ENCODE data around the gene MKI67. TPM values are rescaled to one million over a fixed set of nuclear protein-coding genes. Genes with fewer than 3 reads are reported as not detected.
"Not testable (repeated sequence)": the region's sequence is repeated elsewhere in the genome, so short reads cannot be mapped to it uniquely, and the experiment has no call there.

The MKI67 gene
- total and polyA plus RNA-seq, 2 donors (not counting 3 experiments of a cell fraction or from before 2014, with no cell fraction given) = 16.2 to 125 TPM

DNA sequence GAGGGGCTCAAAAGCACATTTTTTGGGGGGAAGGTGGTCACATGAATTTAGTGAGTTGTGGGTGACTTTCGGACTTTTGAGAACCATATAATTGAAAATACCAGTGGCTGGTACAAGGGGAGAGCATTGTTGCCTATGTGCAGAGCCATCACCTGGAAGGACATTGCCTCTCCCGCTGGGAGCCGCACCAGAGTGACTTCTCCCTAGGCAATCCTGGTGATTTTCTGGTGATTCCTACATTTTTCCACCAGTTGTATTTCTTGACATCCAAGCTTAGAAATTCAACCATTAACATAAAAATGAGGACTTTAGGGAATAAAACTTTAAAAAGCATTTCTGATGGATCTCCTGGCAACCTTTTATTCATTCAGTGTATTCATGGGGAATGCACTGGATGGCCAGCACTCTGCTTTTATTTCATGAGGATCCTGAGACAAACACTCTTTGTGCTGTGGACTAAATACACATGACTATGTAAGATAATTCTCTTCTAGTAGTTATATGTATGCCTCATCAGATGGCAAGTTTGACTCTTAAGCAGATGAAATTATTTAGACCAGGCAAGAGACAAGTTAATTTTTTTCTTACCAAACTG, 41.8 kb upstream of the MKI67 start:
- H3K79me2 ChIP-seq (ENCODE audit: control insufficient read depth, insufficient read depth, low read length) = no peaks in the 10 kb centered on the region
- no peak overlapping the region for H2AFZ ChIP-seq (ENCODE audit: low read depth, low read length)
- H3K9me3 ChIP-seq (replicated peaks; ENCODE audit: control insufficient read depth, insufficient read depth, low read length) = no peaks in the 10 kb centered on the region
- H3K27me3 ChIP-seq (ENCODE audit: control insufficient read depth in 2 of 2, insufficient read depth in 2 of 2, low read length in 2 of 2) = no peaks in the 10 kb centered on the region
- H3K27ac ChIP-seq (ENCODE audit: insufficient read depth, low read depth, low read length) = no peak overlapping the region
- no peaks in the 10 kb centered on the region for H3K36me3 ChIP-seq (ENCODE audit: control insufficient read depth in 2 of 2, extremely low read depth in 1 of 2, insufficient read depth in 2 of 2, low read length in 2 of 2)
- no peaks in the 10 kb centered on the region for H3K9me1 ChIP-seq (replicated peaks; ENCODE audit: control insufficient read depth, extremely low read depth, insufficient read depth, low read length)
- H3K4me1 ChIP-seq (ENCODE audit: control insufficient read depth, extremely low read depth, insufficient read depth, low read length) = no peaks in the 10 kb centered on the region
- dilution Hi-C loops (cut with MboI; ENCODE audit: extremely low pct_ligation_motif_present, low sequenced_read_pairs) (no loop called here), intact Hi-C loops (cut with micrococcal nuclease) (no loop called here)
- H3K9ac ChIP-seq (replicated peaks; ENCODE audit: extremely low read depth, insufficient read depth, low read length) = no peak overlapping the region
- TF ChIP-seq MYC (IDR thresholded peaks at IDR 0.05; ENCODE audit: low read depth, low read length) (no peak), EZH2 (IDR thresholded peaks at IDR 0.05; ENCODE audit: borderline replicate concordance, low read depth, low read length, severe bottlenecking) (no peak), POLR2A (IDR thresholded peaks at IDR 0.05; ENCODE audit: low read depth, low read length) (no peak), GATA2 (IDR thresholded peaks at IDR 0.05; ENCODE audit: insufficient read depth, insufficient read length, low read depth, low read length) (no peak), POLR2AphosphoS5 (IDR thresholded peaks at IDR 0.05; ENCODE audit: insufficient read depth, low read depth, low read length) (no peak), FOS (IDR thresholded peaks at IDR 0.05; ENCODE audit: borderline replicate concordance, insufficient read depth, low read length) (no peak)
- TF ChIP-seq, protein P1, sequence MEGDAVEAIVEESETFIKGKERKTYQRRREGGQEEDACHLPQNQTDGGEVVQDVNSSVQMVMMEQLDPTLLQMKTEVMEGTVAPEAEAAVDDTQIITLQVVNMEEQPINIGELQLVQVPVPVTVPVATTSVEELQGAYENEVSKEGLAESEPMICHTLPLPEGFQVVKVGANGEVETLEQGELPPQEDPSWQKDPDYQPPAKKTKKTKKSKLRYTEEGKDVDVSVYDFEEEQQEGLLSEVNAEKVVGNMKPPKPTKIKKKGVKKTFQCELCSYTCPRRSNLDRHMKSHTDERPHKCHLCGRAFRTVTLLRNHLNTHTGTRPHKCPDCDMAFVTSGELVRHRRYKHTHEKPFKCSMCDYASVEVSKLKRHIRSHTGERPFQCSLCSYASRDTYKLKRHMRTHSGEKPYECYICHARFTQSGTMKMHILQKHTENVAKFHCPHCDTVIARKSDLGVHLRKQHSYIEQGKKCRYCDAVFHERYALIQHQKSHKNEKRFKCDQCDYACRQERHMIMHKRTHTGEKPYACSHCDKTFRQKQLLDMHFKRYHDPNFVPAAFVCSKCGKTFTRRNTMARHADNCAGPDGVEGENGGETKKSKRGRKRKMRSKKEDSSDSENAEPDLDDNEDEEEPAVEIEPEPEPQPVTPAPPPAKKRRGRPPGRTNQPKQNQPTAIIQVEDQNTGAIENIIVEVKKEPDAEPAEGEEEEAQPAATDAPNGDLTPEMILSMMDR (IDR thresholded peaks at IDR 0.05; ENCODE audit: extremely low read depth in 1 of 2, insufficient read depth in 1 of 2, low read depth in 1 of 2, low read length in 2 of 2) = no peak
- TF ChIP-seq, protein P2, sequence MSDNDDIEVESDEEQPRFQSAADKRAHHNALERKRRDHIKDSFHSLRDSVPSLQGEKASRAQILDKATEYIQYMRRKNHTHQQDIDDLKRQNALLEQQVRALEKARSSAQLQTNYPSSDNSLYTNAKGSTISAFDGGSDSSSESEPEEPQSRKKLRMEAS (IDR thresholded peaks at IDR 0.05; ENCODE audit: insufficient read depth, insufficient read length) = no peak
- no peak overlapping the region for H3K4me2 ChIP-seq (ENCODE audit: insufficient read depth, low read length)
- DNase-seq (ENCODE audit: low read depth, low spot score) = no peak
- H3K4me3 ChIP-seq (replicated peaks in 1 of 3; ENCODE audit: insufficient read depth in 1 of 3, low read depth in 1 of 3, low read length in 3 of 3) = no peak overlapping the region
- no peaks in the 10 kb centered on the region for H4K20me1 ChIP-seq (replicated peaks; ENCODE audit: control insufficient read depth, extremely low read depth, insufficient read depth, low read length)
- ChIA-PET CTCF (no interaction called here), POLR2A (no interaction called here)
- no TSS peak for BruUV-seq (replicated peaks)
- FAIRE-seq = no peak

DNA sequence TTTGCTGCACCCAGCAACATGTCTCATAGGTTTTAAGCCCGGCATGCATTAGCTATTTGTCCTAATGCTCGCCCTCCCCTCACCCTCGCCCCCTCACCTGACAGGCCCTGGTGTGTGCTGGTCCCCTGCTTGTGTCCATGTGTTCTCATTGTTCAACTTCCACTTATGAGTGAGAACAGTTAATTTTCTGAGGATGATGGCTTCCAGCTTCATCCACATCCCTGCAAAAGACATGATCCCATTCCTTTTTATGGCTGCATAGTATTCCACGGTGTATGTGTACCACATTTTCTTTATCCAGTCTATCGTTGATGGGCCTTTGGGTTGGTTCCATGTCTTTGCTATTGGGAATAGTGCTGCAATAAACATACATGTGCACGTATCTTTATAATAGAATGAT, 40.9 kb upstream of the MKI67 start:
- FAIRE-seq; BruUV-seq (replicated peaks): not testable (repeated sequence)

More for the DNA sequence above, 40.9 kb upstream of the MKI67 start:
- H3K79me2 ChIP-seq (ENCODE audit: control insufficient read depth, insufficient read depth, low read length); H3K9me1 ChIP-seq (replicated peaks; ENCODE audit: control insufficient read depth, extremely low read depth, insufficient read depth, low read length); DNase-seq (ENCODE audit: low read depth, low spot score); H3K4me2 ChIP-seq (ENCODE audit: insufficient read depth, low read length); H3K27ac ChIP-seq (ENCODE audit: insufficient read depth, low read depth, low read length); CTCF ChIA-PET; H4K20me1 ChIP-seq (replicated peaks; ENCODE audit: control insufficient read depth, extremely low read depth, insufficient read depth, low read length); H3K27me3 ChIP-seq (ENCODE audit: control insufficient read depth in 2 of 2, insufficient read depth in 2 of 2, low read length in 2 of 2); H3K4me3 ChIP-seq (replicated peaks in 1 of 3; ENCODE audit: insufficient read depth in 1 of 3, low read depth in 1 of 3, low read length in 3 of 3); H3K9ac ChIP-seq (replicated peaks; ENCODE audit: extremely low read depth, insufficient read depth, low read length); dilution Hi-C loops (cut with MboI; ENCODE audit: extremely low pct_ligation_motif_present, low sequenced_read_pairs); H3K36me3 ChIP-seq (ENCODE audit: control insufficient read depth in 2 of 2, extremely low read depth in 1 of 2, insufficient read depth in 2 of 2, low read length in 2 of 2); H2AFZ ChIP-seq (ENCODE audit: low read depth, low read length); POLR2A ChIA-PET; H3K9me3 ChIP-seq (replicated peaks; ENCODE audit: control insufficient read depth, insufficient read depth, low read length); H3K4me1 ChIP-seq (ENCODE audit: control insufficient read depth, extremely low read depth, insufficient read depth, low read length); intact Hi-C loops (cut with micrococcal nuclease): not testable (repeated sequence)
